GM12874 (cell line): ENCODE measurements around the gene ADAMTS19.

Experiments
- TF ChIP-seq, protein P1 (sequence below): IDR thresholded peaks from 2 replicates; pipeline ENCODE4 v1.5.1; 2011; ENCODE audit warnings: low read depth, mild to moderate bottlenecking, control low read depth, low read length, moderate library complexity; ENCODE audit not compliant: insufficient read depth

The ADAMTS19 gene

DNA sequence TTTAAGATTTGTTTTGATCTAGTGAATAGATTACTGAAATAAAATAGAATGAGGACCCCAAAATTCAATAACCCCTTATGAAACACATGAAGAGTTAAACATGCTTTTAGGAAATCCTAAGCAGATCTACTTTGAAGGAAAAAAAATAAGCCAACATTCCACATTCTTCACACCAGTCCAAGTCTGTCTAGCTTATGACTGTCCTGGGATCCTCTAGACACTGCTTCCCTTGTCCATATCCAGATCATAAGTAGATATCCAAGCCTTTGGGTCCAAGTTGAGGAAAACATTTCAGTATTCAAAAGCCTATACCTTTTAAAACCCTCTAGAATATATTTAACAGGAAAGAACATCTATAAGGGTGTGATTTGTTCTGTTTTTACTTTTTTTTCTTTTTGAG is 228.9 kb downstream of the ADAMTS19 start:
- TF ChIP-seq, protein P1, sequence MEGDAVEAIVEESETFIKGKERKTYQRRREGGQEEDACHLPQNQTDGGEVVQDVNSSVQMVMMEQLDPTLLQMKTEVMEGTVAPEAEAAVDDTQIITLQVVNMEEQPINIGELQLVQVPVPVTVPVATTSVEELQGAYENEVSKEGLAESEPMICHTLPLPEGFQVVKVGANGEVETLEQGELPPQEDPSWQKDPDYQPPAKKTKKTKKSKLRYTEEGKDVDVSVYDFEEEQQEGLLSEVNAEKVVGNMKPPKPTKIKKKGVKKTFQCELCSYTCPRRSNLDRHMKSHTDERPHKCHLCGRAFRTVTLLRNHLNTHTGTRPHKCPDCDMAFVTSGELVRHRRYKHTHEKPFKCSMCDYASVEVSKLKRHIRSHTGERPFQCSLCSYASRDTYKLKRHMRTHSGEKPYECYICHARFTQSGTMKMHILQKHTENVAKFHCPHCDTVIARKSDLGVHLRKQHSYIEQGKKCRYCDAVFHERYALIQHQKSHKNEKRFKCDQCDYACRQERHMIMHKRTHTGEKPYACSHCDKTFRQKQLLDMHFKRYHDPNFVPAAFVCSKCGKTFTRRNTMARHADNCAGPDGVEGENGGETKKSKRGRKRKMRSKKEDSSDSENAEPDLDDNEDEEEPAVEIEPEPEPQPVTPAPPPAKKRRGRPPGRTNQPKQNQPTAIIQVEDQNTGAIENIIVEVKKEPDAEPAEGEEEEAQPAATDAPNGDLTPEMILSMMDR, result no peak

DNA sequence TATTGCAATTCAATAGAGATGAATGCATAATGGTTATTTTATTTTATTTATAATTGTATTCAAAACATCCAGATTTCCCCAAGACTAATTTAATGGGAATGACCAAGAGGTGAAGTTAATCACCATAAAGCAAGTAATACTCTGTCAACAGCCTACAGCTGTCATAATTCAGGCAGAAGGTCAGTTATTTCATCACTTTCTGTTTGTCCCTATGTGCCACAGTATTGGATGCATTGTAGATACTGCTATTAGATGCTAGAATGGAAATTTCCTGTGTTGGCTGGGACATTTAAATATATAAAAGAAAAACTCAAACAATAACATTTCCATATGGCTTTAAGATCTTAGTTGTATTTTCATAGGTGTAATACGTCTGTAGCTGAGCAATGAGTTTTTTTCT is 231.1 kb downstream of the ADAMTS19 start:
- TF ChIP-seq, protein P1, result no peak

- TF ChIP-seq, protein P1, result no peak
Observed at GRCh38 chr5:129696636-129697035, 236.5 kb downstream of the ADAMTS19 start.

DNA sequence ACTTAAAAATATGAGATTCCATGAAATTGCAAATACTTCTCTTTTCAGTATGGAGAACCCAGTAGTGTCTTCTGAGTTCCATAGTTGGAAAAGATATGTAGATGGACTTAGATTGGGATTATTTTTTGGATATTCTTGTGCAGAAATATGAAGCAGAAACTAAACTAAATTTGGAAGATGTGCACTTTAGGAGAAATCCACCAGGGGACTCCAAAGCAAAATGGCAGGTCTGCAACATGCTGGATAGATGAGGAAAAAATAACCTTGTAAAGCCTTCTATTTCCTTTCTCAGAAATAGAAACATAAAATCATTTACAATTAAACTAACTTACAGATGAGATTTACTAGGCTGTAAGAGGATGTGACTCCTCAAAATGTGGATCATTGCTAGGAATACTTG is 238.6 kb downstream of the ADAMTS19 start:
- TF ChIP-seq, protein P1, result no peak

GRCh38 chr5:129716235-129716634 is 256.1 kb downstream of the ADAMTS19 start:
- TF ChIP-seq, protein P1, result no peak

- TF ChIP-seq, protein P1, result no peak
Observed at GRCh38 chr5:129716651-129717050, 256.6 kb downstream of the ADAMTS19 start.

DNA sequence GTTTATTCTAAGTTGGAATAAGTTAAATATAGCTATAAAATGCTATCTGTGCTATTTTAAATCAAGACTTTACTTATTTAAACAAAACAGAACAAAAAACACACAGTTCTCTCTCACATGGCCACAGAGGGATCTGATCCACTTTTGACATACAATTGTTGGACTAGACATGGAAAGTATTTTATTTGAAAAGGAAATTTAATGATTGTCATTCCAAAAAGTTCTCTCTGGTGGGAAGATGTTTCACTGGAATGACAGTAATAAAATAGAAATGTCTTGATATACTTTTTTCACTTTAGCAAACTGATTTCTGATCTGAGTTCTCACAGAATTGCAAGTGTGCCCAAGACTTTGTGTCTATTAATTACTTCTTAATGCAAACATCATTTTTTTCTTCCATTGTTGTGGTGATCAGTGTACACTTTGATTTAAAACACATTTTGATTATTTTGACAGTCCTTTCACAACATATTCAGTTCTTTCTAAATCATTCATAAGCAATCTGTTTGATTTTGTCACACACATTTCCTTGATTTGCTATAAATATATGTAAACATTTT is 257.7 kb downstream of the ADAMTS19 start:
- TF ChIP-seq, protein P1, result no peak

- TF ChIP-seq, protein P1, result no peak
Observed at GRCh38 chr5:129718471-129719090, 258.5 kb downstream of the ADAMTS19 start.
